ENCODE measurements around the gene SPACA1.

Gene SPACA1

GRCh38 chr6:88107241-88107640 lies 59.6 kb downstream of the SPACA1 start:
- DNase-seq: no peak

- no peak for DNase-seq
Observed at GRCh38 chr6:88111991-88112390, 64.3 kb downstream of the SPACA1 start.

- no peak for DNase-seq
Observed at GRCh38 chr6:88114838-88115237, 67.2 kb downstream of the SPACA1 start.

GRCh38 chr6:88115307-88115706 lies 67.7 kb downstream of the SPACA1 start:
- no peak for DNase-seq

GRCh38 chr6:88116276-88116675 lies 68.6 kb downstream of the SPACA1 start:
- DNase-seq: no peak
